AG10803 (cell line): ENCODE data around the gene SIDT2.

Source experiments
- DNase-seq: peaks from one replicate; pipeline ENCODE4 v3.0.0; 2010; ENCODE audit warnings: low read depth
- H3K4me3 ChIP-seq: 2 replicates; pipeline ENCODE4 v1.5.1; 2011; ENCODE audit warnings: mild to moderate bottlenecking, low read length, control low read depth
- CTCF ChIP-seq: conservative IDR thresholded peaks from 2 replicates; pipeline ENCODE4 v1.5.1; 2011; ENCODE audit warnings: mild to moderate bottlenecking, low read length, control low read depth, inconsistent platforms

The SIDT2 gene

GRCh38 chr11:117223741-117224689, 45.5 kb downstream of the SIDT2 start:
- DNase-seq = no peak
- H3K4me3 ChIP-seq = no peak overlapping the region
- TF ChIP-seq CTCF = no peak

GRCh38 chr11:117225553-117226170, 47.1 kb downstream of the SIDT2 start:
- no peak for DNase-seq
- TF ChIP-seq CTCF = no peak
- H3K4me3 ChIP-seq = no peak overlapping the region

GRCh38 chr11:117226388-117227385, 48.1 kb downstream of the SIDT2 start:
- TF ChIP-seq CTCF = peak; percentile 87
- no peak overlapping the region for H3K4me3 ChIP-seq

GRCh38 chr11:117228091-117228490, 49.5 kb downstream of the SIDT2 start:
- no peak for TF ChIP-seq CTCF
- H3K4me3 ChIP-seq = no peak overlapping the region
- DNase-seq = no peak

More at GRCh38 chr11:117226388-117227385, 48.1 kb downstream of the SIDT2 start:
- DNase-seq = peak; percentile 78

- TF ChIP-seq CTCF = no peak
- H3K4me3 ChIP-seq = no peak overlapping the region
Measured at GRCh38 chr11:117229411-117229810, 50.9 kb downstream of the SIDT2 start.

GRCh38 chr11:117229931-117230285, 51.4 kb downstream of the SIDT2 start:
- no peak overlapping the region for H3K4me3 ChIP-seq
- TF ChIP-seq CTCF = no peak
- no peak for DNase-seq

More at GRCh38 chr11:117229411-117229810, 50.9 kb downstream of the SIDT2 start:
- DNase-seq = no peak
